ENCODE data around the gene SPECC1L.
"Not testable (repeated sequence)": the region's sequence is repeated elsewhere in the genome, so short reads cannot be mapped to it uniquely, and the experiment has no call there.

SPECC1L gene

DNA sequence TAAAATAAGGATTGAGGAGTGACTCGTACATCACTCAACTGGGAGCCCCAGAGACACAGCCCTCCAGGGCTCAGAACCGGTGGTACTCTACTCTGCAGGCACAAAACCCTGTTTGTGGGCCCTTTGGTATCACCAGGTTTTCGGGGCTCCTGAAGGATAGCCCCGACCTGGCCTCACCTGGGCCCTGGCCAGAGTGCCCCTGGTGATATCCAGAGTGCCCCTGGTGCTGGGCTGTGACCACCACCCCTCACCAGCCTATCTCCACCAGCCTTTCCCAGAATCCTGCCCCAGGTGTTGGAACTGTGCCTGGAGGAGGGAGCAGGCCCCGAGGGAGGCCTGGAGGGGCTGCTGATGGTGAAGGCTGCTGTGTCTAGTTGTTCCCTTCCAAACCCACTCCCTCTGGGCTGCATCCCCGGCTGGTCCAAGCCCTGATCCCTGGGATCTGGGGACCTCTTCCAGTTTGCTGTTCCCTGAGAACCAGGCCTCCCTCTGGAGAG is 23.6 kb upstream of the SPECC1L start:
- H3K27ac ChIP-seq (ENCODE audit: insufficient read depth in 1 of 2, low read depth in 1 of 2, low read length in 2 of 2, poor library complexity in 1 of 2, severe bottlenecking in 2 of 2): no peak overlapping the region
- WGBS (ENCODE audit: insufficient coverage): 83% methylated on average over 5 of the region's 6 CpGs
- no peaks in the 10 kb centered on the region for H3K9me3 ChIP-seq (ENCODE audit: control extremely low read depth in 1 of 5, control insufficient read depth in 4 of 5, insufficient read depth in 2 of 5, low read depth in 1 of 5, low read length in 4 of 5)
- no peaks in the 10 kb centered on the region for H3K36me3 ChIP-seq (ENCODE audit: control insufficient read depth in 4 of 4, insufficient read depth in 4 of 4, low read length in 3 of 4)
- ChIA-PET POLR2A (interaction anchor here (1.0 kb wide), 1 partner anchor 56 kb away, joined by 3 read pairs; no protein-coding TSS in a partner anchor), CTCF (interaction anchor here (0.7 to 2.2 kb wide), 8 partner anchors 16 to 114 kb away, joined by 3 to 23 read pairs (median 3); no protein-coding TSS in a partner anchor)
- peaks cover 0 to 52% (median 34%) of the 10 kb centered on the region in 4 experiments for H3K4me1 ChIP-seq (ENCODE audit: control extremely low read depth in 1 of 4, control insufficient read depth in 4 of 4, insufficient read depth in 4 of 4, low read length in 3 of 4)
- no peak overlapping the region for H3K4me3 ChIP-seq (ENCODE audit: control insufficient read depth in 1 of 7, extremely low read depth in 1 of 7, insufficient read depth in 4 of 7, low read depth in 2 of 7, low read length in 6 of 7)
- DNase-seq: no peak
- H3K27me3 ChIP-seq (replicated peaks in 2 of 5; ENCODE audit: control insufficient read depth in 4 of 5, insufficient read depth in 5 of 5, low read length in 4 of 5): no peaks in the 10 kb centered on the region

DNA sequence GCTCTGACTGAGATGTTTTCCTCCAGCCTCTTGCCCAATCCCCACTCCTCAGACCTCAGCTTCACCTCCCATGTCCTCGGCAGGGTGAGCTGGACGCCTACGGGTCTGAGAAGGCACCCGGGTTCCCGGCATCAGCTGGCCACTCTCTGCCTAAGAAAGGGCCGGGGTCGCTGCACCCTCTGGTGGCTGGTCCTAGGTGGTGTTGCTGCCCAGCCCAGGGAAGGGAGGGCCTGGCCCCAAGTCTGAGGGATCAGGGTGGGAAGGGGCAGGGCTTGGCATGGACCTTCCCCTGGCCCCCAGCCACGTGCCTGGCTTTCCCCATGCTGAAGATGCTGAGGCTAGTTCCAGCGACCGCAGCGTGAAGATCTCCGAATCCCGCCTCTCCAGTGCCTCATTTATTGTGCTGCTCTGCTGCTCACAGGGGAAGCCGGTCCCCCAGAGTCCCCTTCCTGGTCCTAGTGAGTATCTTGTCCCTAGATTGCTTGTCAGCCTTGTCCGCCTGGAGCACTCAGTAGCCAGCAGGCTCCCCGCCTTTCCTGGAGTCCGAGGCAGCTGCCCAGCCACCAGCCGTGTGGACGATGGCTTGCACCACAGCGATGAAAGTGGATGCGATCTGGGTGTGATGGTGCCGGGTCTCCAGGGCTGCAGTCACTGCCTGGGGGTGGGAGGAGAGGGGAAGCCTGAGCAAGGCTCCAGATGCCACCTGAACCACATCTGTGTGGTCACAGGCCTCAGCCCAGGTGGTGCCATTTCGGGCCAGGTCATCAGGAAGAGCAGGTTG is 22.9 kb upstream of the SPECC1L start:
- CTCF ChIA-PET: interaction anchor here (0.5 to 2.2 kb wide), 9 partner anchors 17 to 114 kb away, joined by 3 to 23 read pairs (median 3); no protein-coding TSS in a partner anchor

DNA sequence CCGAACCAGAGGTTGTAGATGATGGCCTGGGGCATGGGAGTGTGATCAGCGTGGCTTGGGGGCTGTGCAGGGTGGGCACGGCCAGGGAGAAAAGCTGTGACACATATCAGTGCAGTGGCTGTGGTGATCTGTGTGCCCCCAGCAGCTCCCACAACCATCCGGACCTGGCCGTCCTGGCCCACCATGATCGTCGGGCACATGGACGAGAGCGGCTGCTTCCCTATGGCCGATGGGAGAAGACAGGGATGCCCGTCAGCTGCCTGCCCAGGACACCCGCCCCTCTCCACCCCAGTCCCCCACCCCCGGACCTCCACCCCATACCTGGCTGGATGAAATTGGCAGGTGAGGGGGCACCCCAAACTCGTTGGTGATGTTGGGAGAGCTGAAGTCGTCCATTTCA is 22.0 kb upstream of the SPECC1L start:
- H3K27me3 ChIP-seq (replicated peaks in 2 of 5; ENCODE audit: control insufficient read depth in 4 of 5, insufficient read depth in 5 of 5, low read length in 4 of 5); POLR2A ChIA-PET: not testable (repeated sequence)

More for the DNA sequence above, 22.9 kb upstream of the SPECC1L start:
- Histone ChIP-seq H3K4me1 (ENCODE audit: control extremely low read depth in 1 of 4, control insufficient read depth in 4 of 4, insufficient read depth in 4 of 4, low read length in 3 of 4) (peaks cover 0 to 45% (median 27%) of the 10 kb centered on the region in 4 experiments), H3K4me3 (ENCODE audit: control insufficient read depth in 1 of 7, extremely low read depth in 1 of 7, insufficient read depth in 4 of 7, low read depth in 2 of 7, low read length in 6 of 7) (no peak overlapping the region), H3K9me3 (ENCODE audit: control extremely low read depth in 1 of 5, control insufficient read depth in 4 of 5, insufficient read depth in 2 of 5, low read depth in 1 of 5, low read length in 4 of 5) (no peaks in the 10 kb centered on the region), H3K27ac (ENCODE audit: insufficient read depth in 1 of 2, low read depth in 1 of 2, low read length in 2 of 2, poor library complexity in 1 of 2, severe bottlenecking in 2 of 2) (no peak overlapping the region), H3K27me3 (replicated peaks in 2 of 5; ENCODE audit: control insufficient read depth in 4 of 5, insufficient read depth in 5 of 5, low read length in 4 of 5) (no peaks in the 10 kb centered on the region), H3K36me3 (ENCODE audit: control insufficient read depth in 4 of 4, insufficient read depth in 4 of 4, low read length in 3 of 4) (no peaks in the 10 kb centered on the region)
- peak; percentile 54 to 68 (median 62) for DNase-seq
- WGBS (ENCODE audit: insufficient coverage): 38% methylated on average over 14 of the region's 23 CpGs
- POLR2A ChIA-PET: interaction anchor here (1.0 kb wide), 1 partner anchor 56 kb away, joined by 3 read pairs; no protein-coding TSS in a partner anchor

DNA sequence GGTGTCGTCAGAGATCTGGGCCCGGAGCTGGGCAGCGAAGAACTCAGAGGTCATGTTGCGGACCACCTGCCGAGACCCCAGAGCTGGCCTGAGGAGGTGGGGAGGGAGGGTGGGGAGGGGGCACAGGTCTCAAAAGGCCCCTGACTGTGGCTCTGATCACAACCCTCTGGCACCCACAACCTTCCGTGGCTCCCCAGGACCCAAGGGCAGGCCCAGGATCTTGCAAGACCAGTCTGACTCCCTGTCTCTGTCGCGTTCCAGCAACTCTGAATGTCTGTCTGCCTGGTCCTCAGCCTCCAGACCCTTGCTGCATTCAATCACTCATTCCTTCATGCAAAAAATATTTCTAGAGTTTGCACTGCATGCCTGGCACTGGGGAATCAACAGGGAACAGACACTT is 21.2 kb upstream of the SPECC1L start:
- H3K4me3 ChIP-seq (ENCODE audit: control insufficient read depth in 1 of 7, extremely low read depth in 1 of 7, insufficient read depth in 4 of 7, low read depth in 2 of 7, low read length in 6 of 7); CTCF ChIA-PET; H3K36me3 ChIP-seq (ENCODE audit: control insufficient read depth in 4 of 4, insufficient read depth in 4 of 4, low read length in 3 of 4); H3K27me3 ChIP-seq (replicated peaks in 2 of 5; ENCODE audit: control insufficient read depth in 4 of 5, insufficient read depth in 5 of 5, low read length in 4 of 5); H3K9me3 ChIP-seq (ENCODE audit: control extremely low read depth in 1 of 5, control insufficient read depth in 4 of 5, insufficient read depth in 2 of 5, low read depth in 1 of 5, low read length in 4 of 5); DNase-seq; H3K27ac ChIP-seq (ENCODE audit: insufficient read depth in 1 of 2, low read depth in 1 of 2, low read length in 2 of 2, poor library complexity in 1 of 2, severe bottlenecking in 2 of 2); POLR2A ChIA-PET: not testable (repeated sequence)
- H3K4me1 ChIP-seq (ENCODE audit: control extremely low read depth in 1 of 4, control insufficient read depth in 4 of 4, insufficient read depth in 4 of 4, low read length in 3 of 4): peaks cover 0 to 29% (median 12%) of the 10 kb centered on the region in 4 experiments
- no CpG with 5 or more reads among the region's 8 CpGs for WGBS (ENCODE audit: insufficient coverage)

More for the DNA sequence above, 22.0 kb upstream of the SPECC1L start:
- CTCF ChIA-PET: interaction anchor here (2.2 kb wide), 1 partner anchor 58 kb away, joined by 23 read pairs; no protein-coding TSS in a partner anchor
- H3K36me3 ChIP-seq (ENCODE audit: control insufficient read depth in 4 of 4, insufficient read depth in 4 of 4, low read length in 3 of 4); H3K27ac ChIP-seq (ENCODE audit: insufficient read depth in 1 of 2, low read depth in 1 of 2, low read length in 2 of 2, poor library complexity in 1 of 2, severe bottlenecking in 2 of 2); H3K4me3 ChIP-seq (ENCODE audit: control insufficient read depth in 1 of 7, extremely low read depth in 1 of 7, insufficient read depth in 4 of 7, low read depth in 2 of 7, low read length in 6 of 7); H3K9me3 ChIP-seq (ENCODE audit: control extremely low read depth in 1 of 5, control insufficient read depth in 4 of 5, insufficient read depth in 2 of 5, low read depth in 1 of 5, low read length in 4 of 5); DNase-seq: not testable (repeated sequence)
- peaks cover 0 to 36% (median 19%) of the 10 kb centered on the region in 4 experiments for H3K4me1 ChIP-seq (ENCODE audit: control extremely low read depth in 1 of 4, control insufficient read depth in 4 of 4, insufficient read depth in 4 of 4, low read length in 3 of 4)
- WGBS (ENCODE audit: insufficient coverage): 100% methylated on average over 4 of the region's 15 CpGs

DNA sequence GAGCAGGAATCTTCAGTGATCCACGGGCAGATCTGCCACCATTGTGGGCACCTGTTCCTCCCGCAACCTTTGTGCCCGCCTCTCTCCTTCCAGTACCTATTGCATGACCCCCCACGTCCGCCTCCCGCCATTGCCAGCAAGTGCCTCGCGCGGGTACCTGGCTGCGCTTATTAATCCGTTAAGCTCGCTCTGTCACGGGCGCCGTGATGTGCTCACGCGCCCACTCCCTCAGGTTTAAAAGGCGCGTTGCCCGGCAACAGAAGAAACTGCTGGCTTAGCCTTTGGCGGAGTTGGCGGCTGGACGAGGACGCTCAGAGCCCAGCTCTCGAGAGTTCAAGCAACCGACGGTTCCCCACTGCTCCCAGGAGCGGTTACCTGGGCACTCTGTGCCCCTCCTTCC is 19.3 kb upstream of the SPECC1L start:
- H3K36me3 ChIP-seq (ENCODE audit: control insufficient read depth in 4 of 4, insufficient read depth in 4 of 4, low read length in 3 of 4); H3K4me3 ChIP-seq (ENCODE audit: control insufficient read depth in 1 of 7, extremely low read depth in 1 of 7, insufficient read depth in 4 of 7, low read depth in 2 of 7, low read length in 6 of 7); CTCF ChIA-PET; H3K27me3 ChIP-seq (replicated peaks in 2 of 5; ENCODE audit: control insufficient read depth in 4 of 5, insufficient read depth in 5 of 5, low read length in 4 of 5); DNase-seq; H3K27ac ChIP-seq (ENCODE audit: insufficient read depth in 1 of 2, low read depth in 1 of 2, low read length in 2 of 2, poor library complexity in 1 of 2, severe bottlenecking in 2 of 2); H3K9me3 ChIP-seq (ENCODE audit: control extremely low read depth in 1 of 5, control insufficient read depth in 4 of 5, insufficient read depth in 2 of 5, low read depth in 1 of 5, low read length in 4 of 5); POLR2A ChIA-PET: not testable (repeated sequence)
- WGBS (ENCODE audit: insufficient coverage): no CpG with 5 or more reads among the region's 28 CpGs
- H3K4me1 ChIP-seq (ENCODE audit: control extremely low read depth in 1 of 4, control insufficient read depth in 4 of 4, insufficient read depth in 4 of 4, low read length in 3 of 4): peaks cover 0 to 14% (median 4%) of the 10 kb centered on the region in 4 experiments

DNA sequence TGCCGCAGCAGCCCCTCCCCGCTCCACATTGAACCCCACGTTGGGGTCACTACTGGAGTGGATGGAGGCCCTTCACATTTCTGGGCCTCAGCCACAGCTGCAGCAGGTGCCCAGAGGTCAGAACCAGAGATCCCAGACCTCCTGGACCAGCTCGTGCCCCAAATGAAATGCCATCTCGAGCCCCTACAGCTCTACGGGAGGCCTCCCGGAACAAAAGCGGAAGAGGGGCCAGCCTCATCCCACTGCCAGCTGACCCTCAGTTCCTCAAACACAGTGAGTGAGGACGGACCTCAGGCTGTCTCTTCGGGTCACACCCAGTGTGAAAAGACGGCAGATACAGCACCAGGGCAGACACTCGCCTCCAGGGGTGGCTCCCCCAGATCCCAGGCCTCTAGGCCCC is 17.5 kb upstream of the SPECC1L start:
- CTCF ChIA-PET; H3K4me1 ChIP-seq (ENCODE audit: control extremely low read depth in 1 of 4, control insufficient read depth in 4 of 4, insufficient read depth in 4 of 4, low read length in 3 of 4); H3K27ac ChIP-seq (ENCODE audit: insufficient read depth in 1 of 2, low read depth in 1 of 2, low read length in 2 of 2, poor library complexity in 1 of 2, severe bottlenecking in 2 of 2); H3K9me3 ChIP-seq (ENCODE audit: control extremely low read depth in 1 of 5, control insufficient read depth in 4 of 5, insufficient read depth in 2 of 5, low read depth in 1 of 5, low read length in 4 of 5); H3K27me3 ChIP-seq (replicated peaks in 2 of 5; ENCODE audit: control insufficient read depth in 4 of 5, insufficient read depth in 5 of 5, low read length in 4 of 5); DNase-seq; POLR2A ChIA-PET; H3K36me3 ChIP-seq (ENCODE audit: control insufficient read depth in 4 of 4, insufficient read depth in 4 of 4, low read length in 3 of 4); H3K4me3 ChIP-seq (ENCODE audit: control insufficient read depth in 1 of 7, extremely low read depth in 1 of 7, insufficient read depth in 4 of 7, low read depth in 2 of 7, low read length in 6 of 7): not testable (repeated sequence)
- 100% methylated on average over 2 of the region's 12 CpGs for WGBS (ENCODE audit: insufficient coverage)

DNA sequence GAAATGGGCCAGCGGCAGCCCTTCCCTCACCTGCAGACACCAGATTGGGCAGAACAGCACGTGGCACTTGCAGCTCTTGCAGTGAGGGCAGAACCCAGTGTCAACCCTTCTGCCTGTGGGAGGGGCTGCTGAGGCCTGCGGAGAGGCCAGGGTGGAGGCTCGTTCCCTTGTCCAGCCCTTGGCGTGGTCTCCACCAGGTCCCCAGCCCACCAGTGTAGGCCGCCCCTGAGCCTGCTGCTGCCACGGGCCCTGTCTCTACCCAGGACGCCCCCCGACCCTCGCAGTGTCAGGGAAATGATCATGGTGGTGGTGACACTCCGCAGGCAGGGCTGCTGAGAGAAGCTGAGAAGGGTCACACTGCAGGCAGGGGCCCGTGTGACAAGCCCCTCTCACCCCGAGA is 14.5 kb upstream of the SPECC1L start:
- H3K9me3 ChIP-seq (ENCODE audit: control extremely low read depth in 1 of 5, control insufficient read depth in 4 of 5, insufficient read depth in 2 of 5, low read depth in 1 of 5, low read length in 4 of 5); H3K27ac ChIP-seq (ENCODE audit: insufficient read depth in 1 of 2, low read depth in 1 of 2, low read length in 2 of 2, poor library complexity in 1 of 2, severe bottlenecking in 2 of 2); H3K4me1 ChIP-seq (ENCODE audit: control extremely low read depth in 1 of 4, control insufficient read depth in 4 of 4, insufficient read depth in 4 of 4, low read length in 3 of 4); POLR2A ChIA-PET; H3K4me3 ChIP-seq (ENCODE audit: control insufficient read depth in 1 of 7, extremely low read depth in 1 of 7, insufficient read depth in 4 of 7, low read depth in 2 of 7, low read length in 6 of 7); H3K27me3 ChIP-seq (replicated peaks in 2 of 5; ENCODE audit: control insufficient read depth in 4 of 5, insufficient read depth in 5 of 5, low read length in 4 of 5); DNase-seq; H3K36me3 ChIP-seq (ENCODE audit: control insufficient read depth in 4 of 4, insufficient read depth in 4 of 4, low read length in 3 of 4); CTCF ChIA-PET: not testable (repeated sequence)
- WGBS (ENCODE audit: insufficient coverage): no CpG with 5 or more reads among the region's 13 CpGs
